Stimulated activated CD8-positive, alpha-beta memory T cell treated with anti-CD3 and anti-CD28 coated beads, Interleukin-4, amount 100 ng/mL, for 1 hour (primary cell): ENCODE measurements around the gene TAS1R1.

Source experiments
- DNase-seq, 2 donors: peaks; one replicate each; pipeline ENCODE4 v3.0.0-alpha.2; 2020; ENCODE audit warnings: low read depth in 2 of 2, low spot score in 1 of 2

Gene TAS1R1

DNA sequence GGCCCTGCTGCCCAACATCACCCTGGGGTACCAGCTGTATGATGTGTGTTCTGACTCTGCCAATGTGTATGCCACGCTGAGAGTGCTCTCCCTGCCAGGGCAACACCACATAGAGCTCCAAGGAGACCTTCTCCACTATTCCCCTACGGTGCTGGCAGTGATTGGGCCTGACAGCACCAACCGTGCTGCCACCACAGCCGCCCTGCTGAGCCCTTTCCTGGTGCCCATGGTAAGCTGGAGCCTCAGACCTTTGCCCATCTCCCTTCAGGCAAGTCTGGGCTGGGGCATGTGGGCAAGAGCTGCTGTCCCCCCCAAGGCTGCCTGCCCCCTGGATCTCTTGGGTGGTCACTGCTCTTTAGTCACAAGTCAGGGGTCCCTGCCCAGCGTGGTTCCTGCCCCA is 15.9 kb downstream of the TAS1R1 start:
- DNase-seq: no peak

DNA sequence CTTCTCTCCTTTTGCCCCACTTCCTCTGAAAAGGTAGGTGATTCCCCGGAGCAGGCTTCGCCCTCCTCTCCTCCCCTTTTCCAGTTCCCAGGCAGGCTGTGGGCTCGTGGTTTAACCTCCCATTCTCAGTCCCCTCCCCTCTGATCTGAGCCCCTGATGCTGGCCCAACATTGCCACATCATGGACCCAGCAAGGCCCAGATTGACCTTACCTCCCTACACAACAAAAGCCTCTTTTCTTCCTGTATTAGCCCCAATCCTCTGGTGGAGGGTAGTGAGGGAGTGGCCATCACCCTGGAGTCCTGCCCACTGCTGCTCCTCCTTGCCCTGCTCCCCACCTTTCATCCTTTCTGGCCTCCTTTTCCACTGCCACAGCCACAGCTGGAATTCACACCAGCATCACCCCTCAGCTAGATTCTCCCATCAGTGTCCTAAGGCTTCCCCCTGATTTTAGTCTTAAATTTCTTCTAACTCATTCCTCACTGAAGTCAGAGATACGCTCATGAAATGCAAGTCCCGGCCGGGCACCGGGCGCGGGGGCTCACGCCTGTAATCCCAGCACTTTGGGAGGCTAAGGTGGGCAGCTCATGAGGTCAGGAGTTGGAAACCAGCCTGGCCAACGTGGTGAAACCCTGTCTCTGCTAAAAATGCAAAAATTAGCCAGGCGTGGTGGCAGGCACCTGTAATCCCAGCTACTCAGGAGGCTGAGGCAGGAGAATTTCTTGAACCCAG is 17.7 kb downstream of the TAS1R1 start:
- DNase-seq: no peak

DNA sequence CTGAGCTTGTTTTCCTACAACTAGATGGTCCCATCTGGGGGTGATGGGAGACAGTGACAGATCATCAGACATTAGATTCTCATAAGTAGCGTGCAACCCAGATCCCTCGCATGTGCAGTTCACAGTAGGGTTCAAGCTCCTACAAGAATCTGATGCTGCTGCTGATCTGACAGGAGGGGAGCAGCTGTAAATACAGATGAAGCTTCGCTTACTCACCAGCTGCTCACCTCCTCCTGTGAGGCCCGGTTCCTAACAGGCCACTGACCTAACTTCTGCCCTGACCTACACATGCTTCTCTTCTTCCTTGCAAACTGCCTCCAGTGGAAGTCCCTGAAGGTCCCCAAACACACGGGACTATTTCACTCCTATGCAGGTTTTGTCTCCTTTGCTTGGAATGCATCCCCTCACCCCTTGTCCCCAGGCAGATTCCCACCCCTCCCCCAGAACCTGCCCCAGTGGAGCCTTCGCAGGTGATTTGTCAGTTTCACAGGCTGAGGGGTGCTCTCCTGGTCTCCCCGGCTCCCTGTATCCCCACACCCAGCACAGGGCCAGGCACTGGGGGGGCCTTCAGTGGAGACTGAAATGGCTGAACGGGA is 19.0 kb downstream of the TAS1R1 start:
- no peak for DNase-seq

DNA sequence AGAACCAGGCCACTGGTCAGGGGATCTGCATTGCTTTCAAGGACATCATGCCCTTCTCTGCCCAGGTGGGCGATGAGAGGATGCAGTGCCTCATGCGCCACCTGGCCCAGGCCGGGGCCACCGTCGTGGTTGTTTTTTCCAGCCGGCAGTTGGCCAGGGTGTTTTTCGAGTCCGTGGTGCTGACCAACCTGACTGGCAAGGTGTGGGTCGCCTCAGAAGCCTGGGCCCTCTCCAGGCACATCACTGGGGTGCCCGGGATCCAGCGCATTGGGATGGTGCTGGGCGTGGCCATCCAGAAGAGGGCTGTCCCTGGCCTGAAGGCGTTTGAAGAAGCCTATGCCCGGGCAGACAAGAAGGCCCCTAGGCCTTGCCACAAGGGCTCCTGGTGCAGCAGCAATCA is 19.7 kb downstream of the TAS1R1 start:
- DNase-seq: no peak

DNA sequence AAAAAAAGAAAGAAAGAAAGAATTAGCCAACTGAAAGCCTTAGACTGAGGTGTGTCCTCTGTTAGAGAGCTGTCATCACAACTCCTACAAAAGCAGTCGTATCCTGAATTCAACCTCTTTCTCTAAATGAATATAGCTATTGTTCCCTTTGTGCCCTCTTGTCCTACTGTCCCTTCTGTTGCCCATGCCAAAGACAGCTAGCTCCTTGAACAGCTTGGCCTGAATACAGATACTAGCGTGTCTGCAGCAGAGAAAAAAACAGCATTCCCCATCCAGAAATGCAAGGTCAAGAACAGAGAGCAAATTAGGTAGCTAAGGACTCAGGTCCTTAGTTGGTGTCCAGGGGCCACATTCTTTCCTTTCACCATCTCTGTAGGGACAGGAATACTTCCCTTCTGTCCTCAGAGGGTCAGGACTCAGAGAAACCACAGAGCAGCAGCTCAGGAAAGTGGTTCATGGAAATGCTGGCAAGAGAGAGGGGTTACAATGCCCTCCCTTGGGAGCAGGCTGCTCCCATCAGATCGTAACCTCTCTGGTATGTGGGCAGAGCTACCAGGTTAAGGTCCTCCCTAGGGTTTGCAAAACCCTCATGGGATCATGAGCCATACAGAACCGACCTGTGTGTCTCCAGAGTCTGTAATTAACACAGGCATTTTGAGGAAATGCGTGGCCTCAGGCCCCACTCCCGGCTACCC is 22.9 kb downstream of the TAS1R1 start:
- DNase-seq: no peak

DNA sequence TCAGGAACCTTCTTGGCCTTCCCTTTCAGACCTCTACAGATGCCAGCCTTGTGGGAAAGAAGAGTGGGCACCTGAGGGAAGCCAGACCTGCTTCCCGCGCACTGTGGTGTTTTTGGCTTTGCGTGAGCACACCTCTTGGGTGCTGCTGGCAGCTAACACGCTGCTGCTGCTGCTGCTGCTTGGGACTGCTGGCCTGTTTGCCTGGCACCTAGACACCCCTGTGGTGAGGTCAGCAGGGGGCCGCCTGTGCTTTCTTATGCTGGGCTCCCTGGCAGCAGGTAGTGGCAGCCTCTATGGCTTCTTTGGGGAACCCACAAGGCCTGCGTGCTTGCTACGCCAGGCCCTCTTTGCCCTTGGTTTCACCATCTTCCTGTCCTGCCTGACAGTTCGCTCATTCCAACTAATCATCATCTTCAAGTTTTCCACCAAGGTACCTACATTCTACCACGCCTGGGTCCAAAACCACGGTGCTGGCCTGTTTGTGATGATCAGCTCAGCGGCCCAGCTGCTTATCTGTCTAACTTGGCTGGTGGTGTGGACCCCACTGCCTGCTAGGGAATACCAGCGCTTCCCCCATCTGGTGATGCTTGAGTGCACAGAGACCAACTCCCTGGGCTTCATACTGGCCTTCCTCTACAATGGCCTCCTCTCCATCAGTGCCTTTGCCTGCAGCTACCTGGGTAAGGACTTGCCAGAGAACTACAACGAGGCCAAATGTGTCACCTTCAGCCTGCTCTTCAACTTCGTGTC is 23.7 kb downstream of the TAS1R1 start:
- DNase-seq: no peak

DNA sequence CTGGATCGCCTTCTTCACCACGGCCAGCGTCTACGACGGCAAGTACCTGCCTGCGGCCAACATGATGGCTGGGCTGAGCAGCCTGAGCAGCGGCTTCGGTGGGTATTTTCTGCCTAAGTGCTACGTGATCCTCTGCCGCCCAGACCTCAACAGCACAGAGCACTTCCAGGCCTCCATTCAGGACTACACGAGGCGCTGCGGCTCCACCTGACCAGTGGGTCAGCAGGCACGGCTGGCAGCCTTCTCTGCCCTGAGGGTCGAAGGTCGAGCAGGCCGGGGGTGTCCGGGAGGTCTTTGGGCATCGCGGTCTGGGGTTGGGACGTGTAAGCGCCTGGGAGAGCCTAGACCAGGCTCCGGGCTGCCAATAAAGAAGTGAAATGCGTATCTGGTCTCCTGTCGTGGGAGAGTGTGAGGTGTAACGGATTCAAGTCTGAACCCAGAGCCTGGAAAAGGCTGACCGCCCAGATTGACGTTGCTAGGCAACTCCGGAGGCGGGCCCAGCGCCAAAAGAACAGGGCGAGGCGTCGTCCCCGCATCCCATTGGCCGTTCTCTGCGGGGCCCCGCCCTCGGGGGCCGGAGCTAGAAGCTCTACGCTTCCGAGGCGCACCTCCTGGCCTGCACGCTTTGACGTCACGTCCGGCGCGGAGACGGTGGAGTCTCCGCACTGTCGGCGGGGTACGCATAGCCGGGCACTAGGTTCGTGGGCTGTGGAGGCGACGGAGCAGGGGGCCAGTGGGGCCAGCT is 24.4 kb downstream of the TAS1R1 start, which contains the start of gene ZBTB48:
ZBTB48 (plus strand) TSS at position 621 of the 745 bp plus-strand sequence. CDS start 616 bp downstream, outside the sequence.
- DNase-seq: peak; percentile 89 to 95

DNA sequence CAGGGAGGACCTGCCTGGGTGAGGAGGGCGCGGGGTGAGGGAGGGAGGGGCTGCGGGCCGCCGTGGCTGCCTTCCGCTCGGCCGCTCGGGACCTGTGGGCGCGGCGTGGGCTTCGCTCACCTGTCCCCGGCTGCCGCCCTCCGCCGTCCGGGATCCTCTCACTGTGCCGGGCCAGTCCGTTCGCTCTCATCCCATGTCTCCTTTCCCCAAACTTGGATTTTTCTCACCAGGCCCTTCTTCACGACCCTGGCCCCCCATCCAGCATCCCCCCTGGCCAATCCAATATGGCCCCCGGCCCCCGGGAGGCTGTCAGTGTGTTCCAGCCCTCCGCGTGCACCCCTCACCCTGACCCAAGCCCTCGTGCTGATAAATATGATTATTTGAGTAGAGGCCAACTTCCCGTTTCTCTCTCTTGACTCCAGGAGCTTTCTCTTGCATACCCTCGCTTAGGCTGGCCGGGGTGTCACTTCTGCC is 25.0 kb downstream of the TAS1R1 start:
- DNase-seq: no peak

DNA sequence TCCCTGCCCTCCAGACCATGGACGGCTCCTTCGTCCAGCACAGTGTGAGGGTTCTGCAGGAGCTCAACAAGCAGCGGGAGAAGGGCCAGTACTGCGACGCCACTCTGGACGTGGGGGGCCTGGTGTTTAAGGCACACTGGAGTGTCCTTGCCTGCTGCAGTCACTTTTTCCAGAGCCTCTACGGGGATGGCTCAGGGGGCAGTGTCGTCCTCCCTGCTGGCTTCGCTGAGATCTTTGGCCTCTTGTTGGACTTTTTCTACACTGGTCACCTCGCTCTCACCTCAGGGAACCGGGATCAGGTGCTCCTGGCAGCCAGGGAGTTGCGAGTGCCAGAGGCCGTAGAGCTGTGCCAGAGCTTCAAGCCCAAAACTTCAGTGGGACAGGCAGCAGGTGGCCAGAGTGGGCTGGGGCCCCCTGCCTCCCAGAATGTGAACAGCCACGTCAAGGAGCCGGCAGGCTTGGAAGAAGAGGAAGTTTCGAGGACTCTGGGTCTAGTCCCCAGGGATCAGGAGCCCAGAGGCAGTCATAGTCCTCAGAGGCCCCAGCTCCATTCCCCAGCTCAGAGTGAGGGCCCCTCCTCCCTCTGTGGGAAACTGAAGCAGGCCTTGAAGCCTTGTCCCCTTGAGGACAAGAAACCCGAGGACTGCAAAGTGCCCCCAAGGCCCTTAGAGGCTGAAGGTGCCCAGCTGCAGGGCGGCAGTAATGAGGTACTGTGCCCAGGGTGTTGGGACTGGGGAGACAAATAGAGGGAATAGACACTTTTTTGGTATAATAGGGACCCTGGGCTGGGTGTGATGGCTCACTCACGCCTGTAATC is 25.7 kb downstream of the TAS1R1 start:
- DNase-seq: no peak

DNA sequence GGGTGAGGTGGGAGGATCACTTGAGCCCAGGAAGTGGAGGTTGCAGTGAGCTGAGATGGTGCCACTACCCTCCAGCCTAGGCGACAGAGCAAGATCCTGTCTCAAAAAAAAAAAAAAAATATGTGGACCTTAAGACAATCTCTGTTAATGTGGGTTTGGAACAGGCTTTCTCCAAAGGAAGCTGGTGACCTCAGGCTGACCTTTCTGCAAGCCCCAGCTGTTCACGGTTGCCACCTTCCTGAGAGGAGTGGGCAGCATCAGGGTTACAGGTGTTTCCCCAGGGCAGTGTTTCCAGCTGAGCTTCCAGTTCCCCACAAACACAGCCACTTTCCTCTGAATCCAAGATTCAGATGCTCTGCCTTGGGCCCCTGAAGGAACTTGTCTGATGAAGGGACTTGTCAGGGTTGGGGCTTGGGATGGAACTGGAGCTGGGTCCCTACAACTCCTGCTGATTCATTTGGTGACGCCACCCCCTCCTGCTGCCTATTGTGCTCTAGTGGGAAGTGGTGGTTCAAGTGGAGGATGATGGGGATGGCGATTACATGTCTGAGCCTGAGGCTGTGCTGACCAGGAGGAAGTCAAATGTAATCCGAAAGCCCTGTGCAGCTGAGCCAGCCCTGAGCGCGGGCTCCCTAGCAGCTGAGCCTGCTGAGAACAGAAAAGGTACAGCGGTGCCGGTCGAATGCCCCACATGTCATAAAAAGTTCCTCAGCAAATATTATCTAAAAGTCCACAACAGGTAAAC is 26.6 kb downstream of the TAS1R1 start:
- DNase-seq: no peak

DNA sequence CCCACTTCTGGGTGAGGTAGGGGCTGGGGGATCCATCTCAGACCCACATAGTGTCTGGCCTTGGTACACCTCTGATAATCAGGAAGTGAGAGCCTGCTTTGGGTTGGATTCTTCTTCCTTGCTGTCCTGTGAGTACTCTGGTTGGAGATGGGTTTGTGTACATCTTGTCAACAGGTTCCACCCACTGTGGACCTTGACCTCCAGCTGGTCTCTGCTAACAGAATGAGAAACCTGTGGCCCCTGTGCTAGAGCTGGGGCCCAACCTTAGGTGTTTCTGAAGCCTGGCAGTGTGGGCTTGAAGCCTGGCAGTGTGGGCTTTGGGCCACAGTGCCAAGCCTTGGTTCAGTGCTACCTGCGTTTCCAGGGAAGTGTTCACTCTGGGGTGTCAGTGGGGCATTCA is 27.3 kb downstream of the TAS1R1 start:
- no peak for DNase-seq

DNA sequence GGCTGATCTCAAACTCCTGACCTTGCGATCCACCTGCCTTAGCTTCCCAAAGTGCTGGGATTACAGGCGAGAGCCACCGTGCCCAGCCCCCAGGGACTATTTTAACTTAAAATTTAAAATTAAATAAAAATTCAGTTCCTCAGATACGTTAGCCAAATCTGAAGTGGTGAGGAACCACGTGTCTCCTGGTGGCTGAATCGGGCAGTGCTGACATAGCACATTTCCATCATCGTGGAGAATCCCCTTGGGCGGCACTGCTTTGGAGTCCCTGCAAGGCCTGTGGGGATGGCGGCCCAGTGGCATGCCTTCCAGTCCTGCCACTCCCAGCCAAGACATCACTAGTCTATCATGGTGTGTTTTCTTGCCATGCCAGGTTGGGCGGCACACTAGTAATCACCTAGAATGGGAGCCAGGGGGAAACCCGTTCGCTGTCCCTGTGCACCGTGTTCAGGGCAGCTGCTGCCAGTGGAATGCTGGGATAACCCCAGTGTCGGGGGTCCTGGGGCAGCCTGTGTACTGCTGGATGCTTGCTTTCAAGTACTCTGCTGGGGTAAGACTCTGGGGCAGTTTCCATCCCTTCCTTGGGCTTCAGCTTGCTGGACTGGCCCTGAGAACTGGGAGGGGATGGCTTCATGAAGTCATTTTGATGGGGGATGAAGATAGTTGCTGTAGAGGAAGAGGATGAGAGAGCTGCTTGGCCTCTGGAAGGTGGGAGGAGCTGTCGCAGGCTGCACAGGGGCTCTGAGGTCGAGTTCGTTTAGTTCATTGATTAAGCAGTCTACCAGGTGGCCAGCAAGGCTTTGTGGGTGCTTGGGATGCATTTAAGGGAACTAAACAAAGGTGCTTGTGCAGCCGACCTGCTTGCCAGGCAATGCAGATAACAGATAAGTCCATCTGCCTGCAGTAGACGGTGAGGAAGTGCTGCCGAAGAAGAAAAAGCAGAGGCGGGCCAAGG is 29.3 kb downstream of the TAS1R1 start:
- no peak for DNase-seq

DNA sequence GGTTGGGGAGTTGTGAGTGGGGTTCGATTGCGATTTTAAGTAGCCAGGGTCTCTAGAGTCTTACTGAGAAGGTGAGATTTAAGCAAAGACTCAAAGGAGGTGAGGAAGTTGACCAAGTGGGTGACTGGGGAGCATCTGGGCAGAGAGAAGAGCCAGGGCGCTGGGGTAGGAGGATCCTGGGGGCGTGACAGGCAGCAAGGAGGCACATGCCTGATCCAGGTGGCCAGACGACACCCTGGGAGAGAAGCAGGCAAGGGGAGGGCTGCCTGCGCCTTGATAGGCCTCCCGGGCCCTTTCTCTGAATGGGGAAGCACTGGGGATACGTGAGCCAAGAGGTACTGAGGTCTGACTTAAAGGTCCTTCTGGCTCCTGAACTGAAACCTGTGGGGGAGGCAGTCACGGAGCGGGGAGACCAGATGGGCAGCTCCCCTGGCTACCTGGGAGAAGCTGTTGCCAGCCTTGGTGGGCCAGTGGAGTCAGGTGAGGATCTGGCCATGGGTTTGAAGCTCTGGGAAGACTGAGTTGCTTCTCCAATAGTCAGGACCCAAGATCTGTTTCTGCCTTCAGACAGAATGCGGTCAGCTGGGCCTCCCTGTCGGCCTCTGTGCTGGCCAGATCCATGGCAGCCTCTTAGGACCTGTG is 30.1 kb downstream of the TAS1R1 start:
- no peak for DNase-seq

DNA sequence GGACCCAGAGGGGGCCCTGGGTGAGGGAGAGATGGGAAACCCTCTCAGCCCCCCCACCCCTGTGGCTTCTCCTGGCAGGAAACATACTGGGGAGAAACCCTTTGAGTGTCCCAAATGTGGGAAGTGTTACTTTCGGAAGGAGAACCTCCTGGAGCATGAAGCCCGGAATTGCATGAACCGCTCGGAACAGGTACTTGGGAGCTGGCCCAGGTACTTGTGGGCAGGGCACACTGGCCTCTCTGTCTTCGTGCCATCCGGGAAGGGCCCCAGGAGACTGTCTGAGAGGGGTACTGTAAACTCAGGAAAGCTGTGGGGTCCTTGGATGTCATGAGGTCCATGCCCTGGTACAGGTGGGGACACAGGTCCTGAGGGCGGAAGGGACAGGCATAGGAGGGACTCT is 30.7 kb downstream of the TAS1R1 start:
- no peak for DNase-seq

DNA sequence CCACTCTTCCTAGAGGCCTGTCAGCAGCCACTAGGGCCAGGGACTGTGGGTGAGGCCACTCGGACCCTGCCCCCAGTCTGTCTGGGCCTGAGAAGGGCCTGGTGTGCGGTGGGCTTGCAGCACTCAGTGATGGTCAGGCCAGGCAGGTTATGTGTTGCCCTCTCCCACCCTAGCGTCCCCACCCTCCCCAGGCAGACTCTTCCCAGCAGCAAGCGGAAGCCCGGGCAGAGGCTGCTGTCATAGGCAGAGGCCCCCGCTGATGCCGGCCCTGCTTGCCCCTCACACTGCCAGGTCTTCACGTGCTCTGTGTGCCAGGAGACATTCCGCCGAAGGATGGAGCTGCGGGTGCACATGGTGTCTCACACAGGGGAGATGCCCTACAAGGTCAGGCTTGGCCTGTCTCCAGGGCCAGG is 31.3 kb downstream of the TAS1R1 start:
- no peak for DNase-seq

DNA sequence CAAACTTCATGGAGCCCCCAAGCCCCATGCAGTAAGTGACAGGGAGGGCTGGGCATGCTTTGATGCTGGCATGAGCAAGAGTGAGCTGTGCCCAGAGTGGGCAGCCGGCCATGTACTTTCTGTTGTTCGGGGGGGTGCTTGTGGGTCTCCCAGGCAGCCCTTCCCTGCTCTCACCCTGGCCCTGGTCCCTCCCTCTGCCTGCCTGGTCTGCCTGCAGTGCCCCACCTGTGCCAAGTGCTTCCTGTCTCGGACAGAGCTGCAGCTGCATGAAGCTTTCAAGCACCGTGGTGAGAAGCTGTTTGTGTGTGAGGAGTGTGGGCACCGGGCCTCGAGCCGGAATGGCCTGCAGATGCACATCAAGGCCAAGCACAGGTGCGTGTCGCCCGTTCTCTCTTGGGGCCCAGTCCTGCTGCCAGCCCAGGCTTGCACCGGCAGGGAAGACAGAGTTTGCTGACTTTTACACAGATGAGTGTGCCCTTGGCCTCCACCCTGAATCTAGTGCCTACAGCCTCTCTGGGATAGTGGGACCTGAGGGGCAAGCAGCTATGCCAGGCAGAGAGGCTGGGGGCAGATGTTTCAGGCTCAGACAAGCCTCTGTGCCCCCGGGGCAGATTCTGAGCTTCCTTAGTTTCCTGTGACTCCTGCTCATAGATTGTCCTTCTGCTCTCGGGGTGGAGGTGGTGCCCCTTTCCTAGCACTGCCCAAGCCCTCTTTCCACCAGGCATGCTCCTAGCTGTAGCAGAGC is 32.3 kb downstream of the TAS1R1 start:
- no peak for DNase-seq
